ENCODE data around the gene MYRFL.

The MYRFL gene

GRCh38 chr12:69935651-69936100 is 110.6 kb downstream of the MYRFL start:
- no peak for DNase-seq

- DNase-seq, result no peak
These were observed 111.2 kb downstream of the MYRFL start for GRCh38 chr12:69936214-69936731.

GRCh38 chr12:69936766-69937165 is 111.7 kb downstream of the MYRFL start:
- DNase-seq, result no peak

GRCh38 chr12:69947123-69947522 is 122.1 kb downstream of the MYRFL start:
- DNase-seq, result no peak

- no peak for DNase-seq
These were observed 122.9 kb downstream of the MYRFL start for GRCh38 chr12:69947897-69948296.

GRCh38 chr12:69948851-69949250 is 123.8 kb downstream of the MYRFL start:
- no peak for DNase-seq

GRCh38 chr12:69949311-69950002 is 124.4 kb downstream of the MYRFL start:
- DNase-seq, result no peak

GRCh38 chr12:69951108-69951507 is 126.1 kb downstream of the MYRFL start:
- no peak for DNase-seq

- no peak for DNase-seq
These were observed 127.9 kb downstream of the MYRFL start for GRCh38 chr12:69952890-69953289.

- no peak for DNase-seq
These were observed 136.2 kb downstream of the MYRFL start for GRCh38 chr12:69961246-69961645.

GRCh38 chr12:69966409-69966808 is 141.4 kb downstream of the MYRFL start:
- DNase-seq, result no peak

- DNase-seq, result no peak
These were observed 141.8 kb downstream of the MYRFL start for GRCh38 chr12:69966839-69967238.

GRCh38 chr12:69969011-69969410 is 144.0 kb downstream of the MYRFL start:
- DNase-seq, result no peak

- no peak for DNase-seq
These were observed 147.1 kb downstream of the MYRFL start for GRCh38 chr12:69972136-69972535.

GRCh38 chr12:69978020-69978419 is 153.0 kb downstream of the MYRFL start:
- DNase-seq, result no peak

- no peak for DNase-seq
These were observed 157.0 kb downstream of the MYRFL start for GRCh38 chr12:69981881-69982475.

GRCh38 chr12:69984241-69984640 is 159.2 kb downstream of the MYRFL start:
- DNase-seq, result no peak

- DNase-seq, result no peak
These were observed 160.6 kb downstream of the MYRFL start for GRCh38 chr12:69985656-69986055.

GRCh38 chr12:69986114-69986513 is 161.1 kb downstream of the MYRFL start:
- DNase-seq, result no peak

- DNase-seq, result no peak
These were observed 162.6 kb downstream of the MYRFL start for GRCh38 chr12:69987579-69988091.

GRCh38 chr12:69988481-69989321 is 163.7 kb downstream of the MYRFL start:
- DNase-seq, result no peak

GRCh38 chr12:69991690-69992288 is 166.8 kb downstream of the MYRFL start:
- DNase-seq, result no peak

- no peak for DNase-seq
These were observed 168.4 kb downstream of the MYRFL start for GRCh38 chr12:69993433-69993832.

Measured in central memory CD4-positive, alpha-beta T cell (primary cell).